Loucy (cell line): ENCODE data around the gene GCGR.

Source experiments
- H2AFZ ChIP-seq: fragments of 200-600 bp; sonication (generic); 2 replicates; pipeline ENCODE4 v1.6.0; 2016; ENCODE audit warnings: antibody characterized with exemption, mild to moderate bottlenecking, low read length, moderate library complexity
- H3F3A ChIP-seq: fragments of 200-600 bp; 2 replicates; pipeline ENCODE4 v1.6.0; 2016; ENCODE audit warnings: antibody characterized with exemption, low read depth, mild to moderate bottlenecking
- H3K27me3 ChIP-seq: fragments of 200-600 bp; sonication (generic); 2 replicates; pipeline ENCODE4 v1.6.1; 2014; ENCODE audit warnings: low read length, mild to moderate bottlenecking; ENCODE audit not compliant: insufficient read depth, poor library complexity, severe bottlenecking
- H3K36me3 ChIP-seq: fragments of 200-600 bp; sonication (generic); 2 replicates; pipeline ENCODE4 v1.6.1; 2016; ENCODE audit warnings: low read length; ENCODE audit not compliant: insufficient read depth
- H3K4me1 ChIP-seq: fragments of 200-600 bp; sonication (generic); 2 replicates; pipeline ENCODE4 v1.5.1; 2014; ENCODE audit warnings: low read length, mild to moderate bottlenecking; ENCODE audit not compliant: insufficient read depth, poor library complexity, severe bottlenecking
- H3K4me2 ChIP-seq: fragments of 200-600 bp; sonication (generic); 2 replicates; pipeline ENCODE4 v1.6.0; 2014; ENCODE audit warnings: antibody characterized with exemption, low read length, low read depth, mild to moderate bottlenecking; ENCODE audit not compliant: poor library complexity, severe bottlenecking
- H3K4me3 ChIP-seq: fragments of 200-600 bp; sonication (generic); 2 replicates; pipeline ENCODE4 v1.5.1; 2014; ENCODE audit warnings: low read length, mild to moderate bottlenecking, mixed read lengths; ENCODE audit not compliant: poor library complexity, severe bottlenecking
- H3K79me2 ChIP-seq: fragments of 200-600 bp; sonication (generic); 2 replicates; pipeline ENCODE4 v1.6.1; 2014; ENCODE audit warnings: low read length; ENCODE audit not compliant: insufficient read depth
- H3K9ac ChIP-seq: fragments of 200-600 bp; sonication (generic); 2 replicates; pipeline ENCODE4 v1.6.0; 2014; ENCODE audit warnings: mild to moderate bottlenecking, low read depth, low read length, moderate library complexity; ENCODE audit not compliant: poor library complexity, severe bottlenecking
- H3K9me2 ChIP-seq: fragments of 200-600 bp; sonication (generic); replicated peaks from 2 replicates; pipeline ENCODE4 v1.6.1; 2016; ENCODE audit warnings: low read depth, low read length, mixed read lengths
- H3K9me3 ChIP-seq: fragments of 200-600 bp; sonication (generic); 2 replicates; pipeline ENCODE4 v1.6.1; 2014; ENCODE audit warnings: mild to moderate bottlenecking, antibody characterized with exemption, low read length, low read depth; ENCODE audit not compliant: insufficient read depth
- H4K20me1 ChIP-seq: fragments of 200-600 bp; sonication (generic); 2 replicates; pipeline ENCODE4 v1.6.0; 2014; ENCODE audit warnings: antibody characterized with exemption, low read length, mild to moderate bottlenecking; ENCODE audit not compliant: insufficient read depth, poor library complexity, severe bottlenecking
- EZH2phosphoT487 ChIP-seq: fragments of 200-600 bp; IDR thresholded peaks from 2 replicates; pipeline ENCODE4 v1.6.1; 2018; ENCODE audit warnings: antibody characterized with exemption, mild to moderate bottlenecking, moderate library complexity, borderline replicate concordance
- TF ChIP-seq, protein P1 (sequence below): fragments of 200-600 bp; sonication (generic); conservative IDR thresholded peaks from 2 replicates; pipeline ENCODE4 v1.5.1; 2014; ENCODE audit warnings: mild to moderate bottlenecking, antibody characterized with exemption, low read length

The GCGR gene

DNA sequence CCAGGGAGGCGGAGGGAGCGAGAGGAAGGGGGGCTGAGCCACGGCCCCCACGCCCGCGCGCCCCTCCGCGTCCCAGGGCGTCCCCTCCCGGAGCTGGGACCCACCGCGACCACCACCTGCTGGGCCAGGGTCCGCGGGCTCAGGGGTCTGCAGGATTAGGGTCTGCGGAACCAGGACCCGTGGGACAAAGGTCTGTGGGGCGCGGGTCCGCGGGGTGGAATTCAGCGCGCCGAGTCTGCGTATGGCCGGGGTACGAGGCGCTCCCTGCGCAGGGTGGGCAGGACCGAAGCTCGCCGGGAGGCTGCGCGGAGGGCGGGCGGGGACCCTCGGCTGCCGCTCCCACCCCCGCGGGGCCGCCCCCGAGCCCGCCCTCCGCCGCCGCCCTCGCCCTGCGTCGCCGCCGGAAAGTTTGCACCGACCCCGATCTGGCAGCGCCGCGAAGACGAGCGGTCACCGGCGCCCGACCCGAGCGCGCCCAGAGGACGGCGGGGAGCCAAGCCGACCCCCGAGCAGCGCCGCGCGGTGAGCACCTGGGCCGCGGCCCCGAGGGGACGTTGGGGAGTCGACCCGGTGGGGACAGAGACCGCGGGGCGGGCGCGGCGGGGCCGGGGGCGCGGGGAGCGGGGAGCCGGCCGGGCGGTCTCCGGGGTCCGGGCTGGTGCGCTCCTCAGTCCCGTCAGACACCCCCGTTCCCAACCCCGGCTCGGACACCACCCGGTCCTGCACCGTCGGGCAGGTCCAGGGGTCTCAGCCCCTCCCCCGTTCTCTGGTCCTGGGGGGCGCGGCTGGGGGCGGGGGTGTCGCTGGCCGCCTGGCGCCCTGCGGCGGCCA lies at the start of gene GCGR:
Gene GCGR (plus strand): TSS at position 423 of the 831 bp plus-strand sequence. CDS start 4,869 bp downstream, outside the sequence.
- Histone ChIP-seq H3K4me1 (no peaks in the 10 kb centered on the region), H3K27me3 (no peaks in the 10 kb centered on the region)

DNA sequence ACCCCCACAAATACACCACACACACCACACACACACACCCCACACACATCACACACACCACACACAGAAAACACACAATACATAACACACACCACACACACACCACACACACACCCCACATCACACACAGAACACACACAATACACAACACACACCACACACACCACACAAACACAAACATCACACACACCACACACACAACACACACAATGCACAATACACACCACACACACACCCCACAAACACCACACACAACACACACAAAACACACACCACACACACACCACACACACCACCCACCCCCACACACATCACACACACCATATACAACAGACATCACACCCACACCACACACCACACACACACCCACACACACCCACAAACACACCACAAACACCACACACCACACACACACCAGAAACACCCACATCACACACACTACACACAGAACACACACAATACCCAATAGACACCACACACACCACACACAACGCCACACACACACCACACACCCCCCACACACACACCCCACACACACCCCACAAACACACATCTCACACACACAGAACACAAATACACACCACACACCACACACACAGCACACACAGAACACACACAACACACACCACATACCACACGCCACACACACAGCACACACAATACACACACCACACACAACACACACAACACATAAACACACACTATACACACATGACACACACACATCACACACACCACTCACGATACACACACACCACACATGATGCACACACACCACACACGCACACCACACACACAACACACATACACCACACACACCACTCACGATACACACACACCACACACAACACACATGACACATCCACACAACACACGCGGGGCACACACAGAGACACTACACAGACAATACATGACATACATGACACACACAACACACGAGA lies 11.0 kb upstream of the GCGR start:
- no peak overlapping the region for H2AFZ ChIP-seq

More for the DNA sequence above, at the start of gene GCGR:
- no peaks in the 10 kb centered on the region for H3K36me3 ChIP-seq
- no peak within 1 kb of the TSS for H3K4me3 ChIP-seq
- H4K20me1 ChIP-seq, result no peaks in the 10 kb centered on the region
- H3F3A ChIP-seq, result no peaks in the 10 kb centered on the region
- H3K9me3 ChIP-seq, result no peaks in the 10 kb centered on the region
- no peak within 1 kb of the TSS for H3K9ac ChIP-seq
- H3K9me2 ChIP-seq, result no peaks in the 10 kb centered on the region
- no peak for TF ChIP-seq EZH2phosphoT487
- H3K79me2 ChIP-seq, result no peaks in the 10 kb centered on the region
- H3K4me2 ChIP-seq, result no peak within 1 kb of the TSS
- no peak within 1 kb of the TSS for H2AFZ ChIP-seq

DNA sequence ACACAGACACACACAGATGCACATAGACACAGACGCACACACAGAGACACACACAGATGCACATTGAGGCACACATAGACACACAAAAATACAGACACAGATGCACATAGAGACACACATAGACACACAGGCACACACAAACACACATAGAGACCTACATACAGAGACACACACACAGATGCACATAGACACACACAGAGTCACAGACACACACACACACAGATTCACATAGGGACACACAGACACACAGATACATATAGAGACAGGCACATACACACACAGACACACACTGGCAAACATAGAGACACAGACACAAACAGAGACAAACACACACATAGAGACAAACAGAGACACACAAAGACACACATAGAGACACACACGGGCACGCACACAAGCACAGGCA lies 9.9 kb upstream of the GCGR start:
- no peak for TF ChIP-seq EZH2phosphoT487
- TF ChIP-seq, protein P1, sequence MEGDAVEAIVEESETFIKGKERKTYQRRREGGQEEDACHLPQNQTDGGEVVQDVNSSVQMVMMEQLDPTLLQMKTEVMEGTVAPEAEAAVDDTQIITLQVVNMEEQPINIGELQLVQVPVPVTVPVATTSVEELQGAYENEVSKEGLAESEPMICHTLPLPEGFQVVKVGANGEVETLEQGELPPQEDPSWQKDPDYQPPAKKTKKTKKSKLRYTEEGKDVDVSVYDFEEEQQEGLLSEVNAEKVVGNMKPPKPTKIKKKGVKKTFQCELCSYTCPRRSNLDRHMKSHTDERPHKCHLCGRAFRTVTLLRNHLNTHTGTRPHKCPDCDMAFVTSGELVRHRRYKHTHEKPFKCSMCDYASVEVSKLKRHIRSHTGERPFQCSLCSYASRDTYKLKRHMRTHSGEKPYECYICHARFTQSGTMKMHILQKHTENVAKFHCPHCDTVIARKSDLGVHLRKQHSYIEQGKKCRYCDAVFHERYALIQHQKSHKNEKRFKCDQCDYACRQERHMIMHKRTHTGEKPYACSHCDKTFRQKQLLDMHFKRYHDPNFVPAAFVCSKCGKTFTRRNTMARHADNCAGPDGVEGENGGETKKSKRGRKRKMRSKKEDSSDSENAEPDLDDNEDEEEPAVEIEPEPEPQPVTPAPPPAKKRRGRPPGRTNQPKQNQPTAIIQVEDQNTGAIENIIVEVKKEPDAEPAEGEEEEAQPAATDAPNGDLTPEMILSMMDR, result no peak
- no peaks in the 10 kb centered on the region for H3K36me3 ChIP-seq
- H3K4me1 ChIP-seq, result no peaks in the 10 kb centered on the region
- H3K79me2 ChIP-seq, result no peaks in the 10 kb centered on the region
- no peaks in the 10 kb centered on the region for H3K9me2 ChIP-seq
- no peak overlapping the region for H3K4me2 ChIP-seq
- H3K9ac ChIP-seq, result no peak overlapping the region
- no peak overlapping the region for H2AFZ ChIP-seq
- H3K27me3 ChIP-seq, result no peaks in the 10 kb centered on the region
- H4K20me1 ChIP-seq, result no peaks in the 10 kb centered on the region
- H3F3A ChIP-seq, result no peaks in the 10 kb centered on the region
- H3K4me3 ChIP-seq, result no peak overlapping the region
- no peaks in the 10 kb centered on the region for H3K9me3 ChIP-seq

More for the DNA sequence above, 11.0 kb upstream of the GCGR start:
- H3K9me3 ChIP-seq, result no peaks in the 10 kb centered on the region
- no peaks in the 10 kb centered on the region for H3K9me2 ChIP-seq
- TF ChIP-seq, protein P1, result no peak
- no peaks in the 10 kb centered on the region for H3K36me3 ChIP-seq
- no peaks in the 10 kb centered on the region for H3F3A ChIP-seq
- no peaks in the 10 kb centered on the region for H3K27me3 ChIP-seq
- H3K4me1 ChIP-seq, result no peaks in the 10 kb centered on the region
- no peak overlapping the region for H3K4me3 ChIP-seq
- no peaks in the 10 kb centered on the region for H3K79me2 ChIP-seq
- H3K9ac ChIP-seq, result no peak overlapping the region
- no peaks in the 10 kb centered on the region for H4K20me1 ChIP-seq
- H3K4me2 ChIP-seq, result no peak overlapping the region
